ENCODE results near the gene DVL3.
"Not testable (repeated sequence)": the region's sequence is repeated elsewhere in the genome, so short reads cannot be mapped to it uniquely, and the experiment has no call there.

DVL3 gene

DNA sequence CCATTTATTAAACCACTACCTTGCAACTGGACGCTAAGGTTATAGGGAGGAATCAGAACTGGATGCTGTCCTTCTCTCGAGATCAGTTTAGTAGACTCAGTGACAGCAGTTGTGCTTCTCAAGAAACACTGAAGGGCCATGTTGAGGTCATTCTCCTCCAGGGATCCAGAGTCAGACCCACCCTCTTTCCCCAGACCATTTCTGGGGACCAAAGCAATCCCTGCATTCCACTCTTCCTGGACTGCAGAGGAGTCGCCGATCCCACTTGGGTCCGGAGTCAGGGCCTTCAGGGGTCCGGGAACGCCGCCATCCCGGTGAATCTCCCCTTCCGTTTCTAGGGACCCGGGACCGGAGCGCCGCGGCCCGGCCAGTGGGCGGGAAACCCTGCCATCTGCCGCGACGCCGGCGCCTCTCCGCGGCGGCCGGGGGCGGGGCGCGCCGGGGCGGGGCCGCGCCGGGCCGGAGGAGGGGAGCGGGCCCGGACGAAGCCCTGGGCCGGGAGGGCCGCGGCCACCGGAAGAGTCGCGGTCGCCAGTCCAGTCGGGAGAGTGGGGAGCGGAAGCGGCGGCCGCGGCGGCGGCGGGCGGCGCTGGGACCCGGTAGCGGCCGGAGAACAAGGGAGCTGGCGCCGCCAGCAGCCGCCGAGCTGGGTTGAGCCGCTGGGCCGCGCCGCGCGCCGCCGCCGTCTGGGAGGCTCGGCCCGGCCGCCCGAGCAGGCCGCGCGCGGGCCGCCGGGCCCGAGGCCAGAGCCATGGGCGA, at the start of gene DVL3:
Gene DVL3, plus strand, starts transcription at position 493 of the 759 bp plus-strand sequence. Its CDS starts 259 bp downstream, at position 752.
- DNase-seq: peak; percentile 87

GRCh38 chr3:184110316-184110725, 44.9 kb upstream of the DVL3 start:
- peak; percentile 27 for DNase-seq

GRCh38 chr3:184116017-184116416, 39.2 kb upstream of the DVL3 start:
- DNase-seq: no peak

- peak; percentile 72 for DNase-seq
These were observed 37.5 kb upstream of the DVL3 start for GRCh38 chr3:184117636-184118035.

GRCh38 chr3:184121031-184121430, 34.1 kb upstream of the DVL3 start:
- DNase-seq: not testable (repeated sequence)

DNA sequence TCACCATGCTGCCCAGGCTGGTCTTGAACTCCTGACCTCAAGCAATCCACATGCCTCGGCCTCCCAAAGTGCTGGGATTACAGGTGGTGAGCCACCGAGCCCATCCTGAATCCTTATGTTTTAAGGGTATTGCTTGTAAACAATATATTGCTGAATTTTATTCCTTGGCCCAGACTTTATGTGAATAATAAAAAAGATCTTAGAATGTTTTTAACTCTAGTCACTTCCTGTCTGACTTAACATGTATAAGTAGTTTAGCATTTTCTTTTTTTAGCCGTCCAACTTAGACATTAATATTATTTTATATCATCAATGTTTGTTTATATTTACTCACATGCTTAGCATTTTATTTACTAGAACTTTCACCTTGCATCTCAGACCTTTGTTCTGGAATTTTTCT, 29.2 kb upstream of the DVL3 start:
- DNase-seq: no peak

- peak; percentile 77 for DNase-seq
These were observed 26.2 kb upstream of the DVL3 start for GRCh38 chr3:184129012-184129411.

GRCh38 chr3:184132945-184133344, 22.2 kb upstream of the DVL3 start:
- DNase-seq: no peak

DNA sequence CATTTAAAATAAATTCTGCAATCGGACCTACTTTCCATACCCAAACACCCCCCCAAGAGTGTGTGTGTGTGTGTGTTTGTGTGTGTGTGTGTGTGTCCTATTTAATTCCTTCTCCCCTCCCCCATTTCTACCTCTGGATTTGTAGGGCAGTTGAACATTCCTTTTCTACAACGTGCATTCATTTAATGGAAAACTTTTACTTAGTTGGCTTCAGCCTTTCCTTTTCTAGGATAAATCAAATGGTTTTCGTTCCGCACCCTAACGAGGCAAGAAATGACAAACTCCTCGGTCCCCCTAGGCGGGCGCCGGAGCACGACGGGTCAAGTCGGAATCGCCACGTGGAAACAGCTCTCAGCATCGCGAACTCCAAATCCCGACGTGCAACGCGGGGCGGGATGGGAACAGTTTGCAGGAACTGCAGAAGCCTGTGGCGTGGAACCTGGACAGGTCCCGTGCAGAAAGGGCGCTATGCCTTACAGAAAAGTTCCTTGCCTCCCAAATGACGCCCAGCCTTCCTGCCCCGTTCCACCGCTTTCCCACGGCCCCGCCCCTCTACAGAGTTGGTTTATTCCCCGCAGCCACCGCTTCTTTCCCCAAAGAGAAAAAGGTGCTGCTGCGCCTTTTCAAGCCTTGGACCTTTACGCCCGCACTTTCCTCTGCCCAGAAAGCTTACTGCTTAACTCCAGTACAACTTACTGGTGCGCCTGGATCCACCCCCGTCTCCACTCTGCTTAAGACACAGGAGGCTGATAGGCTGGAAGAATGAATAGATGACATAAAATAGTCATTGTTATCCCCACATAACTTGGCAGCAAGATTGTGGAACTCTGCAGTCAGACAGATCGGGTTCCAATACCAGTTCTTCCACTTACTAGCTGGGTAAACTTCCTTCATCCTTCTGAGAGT, 21.1 kb upstream of the DVL3 start:
- peak; percentile 98 for DNase-seq

DNA sequence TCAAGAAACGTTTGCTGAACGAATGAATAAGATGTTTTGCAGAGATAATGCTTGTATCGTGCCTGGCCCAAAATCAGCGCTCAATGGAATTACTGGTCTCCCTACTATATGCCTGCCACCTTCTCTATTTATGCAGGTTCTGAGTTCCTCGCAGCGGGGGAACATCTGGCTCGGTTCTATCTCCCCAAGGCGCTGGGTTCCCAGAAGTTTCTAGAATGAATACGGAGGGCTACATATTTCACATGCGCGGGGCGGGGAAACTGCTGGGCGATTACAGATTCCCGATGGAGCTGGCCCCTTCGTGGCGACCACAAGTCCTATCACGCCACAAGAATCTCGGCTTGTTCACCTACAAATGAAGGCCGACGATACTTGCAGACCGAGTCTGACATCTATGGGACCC, 20.4 kb upstream of the DVL3 start:
- DNase-seq: no peak

GRCh38 chr3:184135149-184135910, 19.8 kb upstream of the DVL3 start, which contains the start of gene EIF2B5:
Gene EIF2B5 (plus strand): TSS chr3:184135358. CDS start chr3:184135386, 28 bp downstream.
- peak; percentile 99 for DNase-seq

DNA sequence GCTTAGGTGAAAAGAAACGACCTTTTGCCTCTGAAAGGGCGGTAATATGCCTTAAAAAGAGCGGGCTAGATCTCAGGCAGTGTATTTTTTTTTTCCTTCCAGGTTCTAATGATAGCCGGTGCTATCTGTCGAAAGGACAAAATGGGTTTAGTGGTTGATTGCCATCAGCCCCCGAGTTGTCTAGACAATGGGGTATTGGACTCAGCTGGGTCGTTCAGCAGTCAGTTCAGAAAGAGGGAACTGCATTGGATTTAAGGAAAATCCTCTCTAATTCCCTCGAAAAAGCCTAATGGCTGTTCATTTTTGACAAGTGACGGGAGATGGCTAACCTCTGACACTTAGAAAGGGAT, 19.3 kb upstream of the DVL3 start:
- DNase-seq: peak; percentile 47

- DNase-seq: no peak
These were observed 14.7 kb upstream of the DVL3 start for GRCh38 chr3:184140436-184140835.

DNA sequence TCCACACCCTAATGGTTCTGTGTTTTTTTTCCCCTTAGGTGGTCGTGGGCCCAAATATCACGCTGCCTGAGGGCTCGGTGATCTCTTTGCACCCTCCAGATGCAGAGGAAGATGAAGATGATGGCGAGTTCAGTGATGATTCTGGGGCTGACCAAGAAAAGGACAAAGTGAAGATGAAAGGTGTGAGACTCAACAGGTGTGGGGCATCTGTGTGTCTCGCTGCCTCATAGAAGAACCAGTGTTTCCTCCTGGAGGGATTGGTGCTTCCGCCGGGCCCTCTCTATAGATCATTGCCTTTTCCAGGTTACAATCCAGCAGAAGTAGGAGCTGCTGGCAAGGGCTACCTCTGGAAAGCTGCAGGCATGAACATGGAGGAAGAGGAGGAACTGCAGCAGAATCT, 13.0 kb upstream of the DVL3 start:
- DNase-seq: no peak

DNA sequence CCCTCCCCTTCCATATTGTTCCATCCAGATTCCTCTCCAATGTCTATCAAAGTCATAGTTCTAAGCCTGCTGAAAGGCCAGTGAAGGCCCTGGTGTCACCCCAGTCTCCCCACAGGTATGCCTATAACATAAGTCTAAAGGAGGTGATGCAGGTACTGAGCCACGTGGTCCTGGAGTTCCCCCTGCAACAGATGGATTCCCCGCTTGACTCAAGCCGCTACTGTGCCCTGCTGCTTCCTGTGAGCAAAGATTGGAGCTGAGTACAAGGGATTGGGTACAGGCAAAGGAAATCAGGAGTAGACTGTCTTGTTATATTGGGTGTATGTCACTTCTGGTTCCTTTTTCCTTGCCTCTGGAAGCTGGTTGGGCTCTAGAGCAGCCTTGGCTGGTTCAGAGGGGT, 11.8 kb upstream of the DVL3 start:
- DNase-seq: no peak

DNA sequence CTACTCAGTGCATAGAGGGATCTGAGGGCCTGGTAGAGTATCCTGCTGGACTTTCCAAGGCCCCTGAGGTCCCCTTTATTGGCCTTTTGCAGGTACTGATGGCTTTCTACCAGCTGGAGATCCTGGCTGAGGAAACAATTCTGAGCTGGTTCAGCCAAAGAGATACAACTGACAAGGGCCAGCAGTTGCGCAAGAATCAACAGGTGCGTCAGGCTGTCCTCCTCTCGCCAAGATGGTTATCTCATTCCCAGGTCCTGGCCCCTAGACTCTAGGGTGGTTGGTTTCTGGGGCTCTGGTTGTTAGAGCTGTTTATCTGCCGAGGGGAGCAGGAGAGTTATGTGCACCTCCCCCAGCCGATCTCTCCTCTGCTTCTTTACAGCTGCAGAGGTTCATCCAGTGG, 10.7 kb upstream of the DVL3 start:
- no peak for DNase-seq

DNA sequence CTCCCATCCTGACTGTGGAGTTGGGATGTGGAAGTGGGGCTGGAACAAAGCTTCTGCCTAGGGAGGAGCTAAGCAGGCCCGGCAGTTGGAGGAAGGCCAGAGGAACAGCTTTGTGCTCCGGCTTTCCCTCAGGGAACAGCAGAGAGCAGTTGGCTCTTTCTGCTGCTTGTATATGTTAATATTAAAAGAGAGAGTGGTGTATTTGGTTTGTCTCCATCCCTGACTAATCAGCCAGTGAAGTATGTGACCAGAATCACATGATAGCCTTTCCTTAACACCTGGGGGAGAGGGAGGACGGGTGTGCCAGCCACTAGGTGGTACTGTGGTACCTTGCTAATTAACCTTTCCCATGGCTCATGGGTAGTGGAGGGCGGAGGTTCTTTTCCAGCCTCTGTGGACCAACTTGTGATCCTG, 10.1 kb upstream of the DVL3 start:
- DNase-seq: peak; percentile 77

- DNase-seq: no peak
These were observed 9.4 kb upstream of the DVL3 start for GRCh38 chr3:184145751-184146270.

GRCh38 chr3:184148076-184148475, 7.1 kb upstream of the DVL3 start:
- no peak for DNase-seq

DNA sequence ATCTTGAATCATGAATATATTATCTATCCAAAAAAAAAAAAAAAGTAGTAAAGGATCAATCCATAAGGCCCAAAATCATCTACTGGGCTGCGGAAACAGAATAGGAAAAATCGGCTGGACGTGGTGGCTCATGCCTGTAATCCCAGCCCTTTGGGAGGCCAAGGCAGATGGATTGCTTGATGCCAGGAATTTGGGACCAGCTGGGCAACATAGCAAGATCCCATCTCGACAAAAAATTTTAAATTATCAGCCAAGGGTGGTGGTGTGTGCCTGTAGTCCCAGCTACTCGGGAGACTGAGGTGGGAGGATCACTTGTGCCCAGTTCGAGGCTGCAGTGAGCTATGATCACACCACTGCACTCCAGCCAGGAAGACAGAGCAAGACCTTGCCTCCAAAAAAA, 6.1 kb upstream of the DVL3 start:
- DNase-seq: no peak

DNA sequence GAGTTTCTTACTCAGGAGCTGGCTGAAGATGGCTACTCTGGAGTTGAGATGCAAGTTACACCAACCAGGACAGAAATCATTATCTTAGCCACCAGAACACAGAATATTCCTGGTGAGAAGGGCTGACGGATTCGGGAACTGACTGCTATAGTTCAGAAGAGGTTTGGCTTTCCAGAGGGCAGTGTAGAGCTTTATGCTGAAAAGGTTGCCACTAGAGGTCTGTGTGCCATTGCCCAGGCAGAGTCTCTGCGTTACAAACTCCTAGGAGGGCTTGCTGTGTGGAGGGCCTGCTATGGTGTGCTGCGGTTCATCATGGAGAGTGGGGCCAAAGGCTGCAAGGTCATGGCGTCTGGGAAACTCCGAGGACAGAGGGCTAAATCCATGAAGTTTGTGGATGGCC, 5.4 kb upstream of the DVL3 start:
- peak; percentile 50 for DNase-seq

DNA sequence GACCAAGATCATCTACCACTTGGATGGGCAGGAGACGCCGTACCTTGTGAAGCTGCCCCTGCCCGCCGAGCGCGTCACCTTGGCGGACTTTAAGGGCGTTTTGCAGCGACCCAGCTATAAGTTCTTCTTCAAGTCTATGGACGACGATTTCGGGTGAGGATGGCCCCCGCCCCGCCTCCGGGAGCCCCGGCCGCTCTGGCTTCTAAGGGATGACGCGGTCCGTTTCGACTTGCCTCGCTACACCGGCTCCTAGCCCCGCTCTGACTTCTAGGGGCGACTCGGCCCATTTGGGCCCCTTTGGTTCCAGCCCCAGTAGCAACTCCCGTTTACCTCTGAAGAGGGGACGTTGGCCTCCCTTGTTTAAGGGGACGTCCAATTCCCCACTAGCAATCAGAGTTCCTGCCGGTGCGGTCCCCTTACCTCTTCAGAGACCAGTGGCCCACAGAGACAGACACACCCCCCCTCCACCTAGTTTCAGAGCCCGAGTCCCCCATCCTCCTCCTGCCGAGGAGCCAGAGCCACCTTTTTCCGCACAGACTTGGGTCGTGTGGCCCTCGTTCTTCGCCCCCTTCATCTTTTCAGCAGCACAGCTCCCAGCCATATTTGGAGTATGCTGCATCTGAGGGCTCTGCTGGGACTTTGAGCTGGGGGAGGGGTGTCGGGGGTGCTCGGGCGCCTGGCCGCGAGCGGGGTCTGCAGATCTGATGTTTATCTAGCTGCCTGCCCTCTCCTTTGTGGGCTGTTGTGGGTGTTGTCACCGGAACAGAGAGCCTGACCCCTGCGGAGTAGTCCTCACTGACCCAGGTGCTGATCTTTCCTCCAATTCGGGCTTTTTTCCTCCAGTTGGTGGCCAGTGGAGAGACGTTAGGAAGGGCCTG, 706 bp downstream of the DVL3 start:
- peak; percentile 74 for DNase-seq

Data from NCI-H82 (cell line).